ENCODE data around the gene GCN1. TPM values are rescaled to one million over a fixed set of nuclear protein-coding genes. Genes with fewer than 3 reads are reported as not detected.

GCN1 gene
- total RNA-seq, 1 experiment from 2014 or later = 181 TPM

DNA sequence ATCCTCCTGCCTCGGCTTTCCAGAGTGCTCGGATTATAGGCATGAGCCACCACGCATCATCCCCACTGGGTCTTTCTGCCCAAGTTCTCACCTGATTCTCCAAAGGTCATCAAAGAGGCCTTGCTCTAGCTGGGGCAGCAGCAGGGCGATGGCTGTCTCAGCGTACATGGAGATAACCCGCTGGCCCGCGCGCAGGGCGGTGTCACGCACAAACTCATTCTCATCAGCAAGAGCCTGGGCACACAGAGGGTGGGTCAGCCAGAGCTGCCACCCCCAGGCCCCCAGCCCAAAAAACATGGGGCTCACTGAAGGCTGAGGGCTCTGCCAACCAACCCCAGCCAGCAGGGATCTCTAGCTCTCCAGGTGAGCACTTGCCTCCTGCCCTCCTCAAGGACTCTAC lies 50.3 kb downstream of the GCN1 start (continued):
- TF ChIP-seq, protein P1, sequence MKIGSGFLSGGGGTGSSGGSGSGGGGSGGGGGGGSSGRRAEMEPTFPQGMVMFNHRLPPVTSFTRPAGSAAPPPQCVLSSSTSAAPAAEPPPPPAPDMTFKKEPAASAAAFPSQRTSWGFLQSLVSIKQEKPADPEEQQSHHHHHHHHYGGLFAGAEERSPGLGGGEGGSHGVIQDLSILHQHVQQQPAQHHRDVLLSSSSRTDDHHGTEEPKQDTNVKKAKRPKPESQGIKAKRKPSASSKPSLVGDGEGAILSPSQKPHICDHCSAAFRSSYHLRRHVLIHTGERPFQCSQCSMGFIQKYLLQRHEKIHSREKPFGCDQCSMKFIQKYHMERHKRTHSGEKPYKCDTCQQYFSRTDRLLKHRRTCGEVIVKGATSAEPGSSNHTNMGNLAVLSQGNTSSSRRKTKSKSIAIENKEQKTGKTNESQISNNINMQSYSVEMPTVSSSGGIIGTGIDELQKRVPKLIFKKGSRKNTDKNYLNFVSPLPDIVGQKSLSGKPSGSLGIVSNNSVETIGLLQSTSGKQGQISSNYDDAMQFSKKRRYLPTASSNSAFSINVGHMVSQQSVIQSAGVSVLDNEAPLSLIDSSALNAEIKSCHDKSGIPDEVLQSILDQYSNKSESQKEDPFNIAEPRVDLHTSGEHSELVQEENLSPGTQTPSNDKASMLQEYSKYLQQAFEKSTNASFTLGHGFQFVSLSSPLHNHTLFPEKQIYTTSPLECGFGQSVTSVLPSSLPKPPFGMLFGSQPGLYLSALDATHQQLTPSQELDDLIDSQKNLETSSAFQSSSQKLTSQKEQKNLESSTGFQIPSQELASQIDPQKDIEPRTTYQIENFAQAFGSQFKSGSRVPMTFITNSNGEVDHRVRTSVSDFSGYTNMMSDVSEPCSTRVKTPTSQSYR (CRISPR knock-in tag; IDR thresholded peaks at IDR 0.05) = no peak
- no peak for TF ChIP-seq FOXJ3 (CRISPR knock-in tag; IDR thresholded peaks at IDR 0.05; ENCODE audit: borderline replicate concordance)
- no peak for TF ChIP-seq ZNF396 (CRISPR knock-in tag; IDR thresholded peaks at IDR 0.05; ENCODE audit: borderline replicate concordance)
- TF ChIP-seq GRHL2 (CRISPR knock-in tag; IDR thresholded peaks at IDR 0.05; ENCODE audit: insufficient replicate concordance, severe bottlenecking) = no peak

DNA sequence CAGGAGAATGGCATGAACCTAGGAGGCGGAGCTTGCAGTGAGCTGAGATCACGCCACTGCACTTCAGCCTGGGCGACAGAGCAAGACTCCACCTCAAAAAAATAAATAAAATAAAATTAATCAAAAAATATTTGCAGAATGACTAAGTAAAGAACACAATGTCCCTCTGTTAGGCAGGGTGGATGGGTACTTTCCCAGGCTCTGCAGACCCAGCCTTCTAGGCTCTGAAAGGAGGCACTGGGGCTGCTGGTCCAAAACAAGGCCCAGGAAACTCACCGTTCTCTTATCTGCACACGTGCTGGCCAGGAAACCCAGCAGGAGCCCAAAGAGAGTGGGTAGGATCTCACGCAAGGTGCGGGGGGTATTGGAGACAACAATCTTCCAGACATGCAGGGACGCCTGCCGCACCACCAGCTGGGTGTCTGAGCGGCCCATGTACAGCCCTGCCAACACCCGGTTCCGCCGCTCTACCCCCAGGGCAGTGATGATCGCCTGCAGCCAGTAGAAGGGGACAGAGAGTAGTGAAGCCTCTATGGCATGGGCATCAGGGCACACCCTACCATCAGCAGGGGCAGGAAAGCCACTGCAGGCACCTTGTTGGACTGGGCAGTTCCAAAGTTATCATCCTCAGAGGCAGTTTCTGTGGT lies 52.2 kb downstream of the GCN1 start:
- TF ChIP-seq GABPB1 (CRISPR knock-in tag; IDR thresholded peaks at IDR 0.05) (no peak), ZNF138 (CRISPR knock-in tag; conservative IDR thresholded peaks at IDR 0.05) (no peak), GTF2I (CRISPR knock-in tag; conservative IDR thresholded peaks at IDR 0.05) (no peak), ZNF219 (CRISPR knock-in tag; IDR thresholded peaks at IDR 0.05; ENCODE audit: borderline replicate concordance) (no peak), GRHL2 (CRISPR knock-in tag; IDR thresholded peaks at IDR 0.05; ENCODE audit: insufficient replicate concordance, severe bottlenecking) (no peak), TEAD1 (CRISPR knock-in tag; IDR thresholded peaks at IDR 0.05) (no peak), ELF4 (CRISPR knock-in tag; IDR thresholded peaks at IDR 0.05; ENCODE audit: low read depth) (no peak), JAZF1 (CRISPR knock-in tag; IDR thresholded peaks at IDR 0.05) (no peak), NFE2L1 (CRISPR knock-in tag; IDR thresholded peaks at IDR 0.05) (no peak), ATF1 (CRISPR knock-in tag; IDR thresholded peaks at IDR 0.05) (no peak)
- TF ChIP-seq, protein P2, sequence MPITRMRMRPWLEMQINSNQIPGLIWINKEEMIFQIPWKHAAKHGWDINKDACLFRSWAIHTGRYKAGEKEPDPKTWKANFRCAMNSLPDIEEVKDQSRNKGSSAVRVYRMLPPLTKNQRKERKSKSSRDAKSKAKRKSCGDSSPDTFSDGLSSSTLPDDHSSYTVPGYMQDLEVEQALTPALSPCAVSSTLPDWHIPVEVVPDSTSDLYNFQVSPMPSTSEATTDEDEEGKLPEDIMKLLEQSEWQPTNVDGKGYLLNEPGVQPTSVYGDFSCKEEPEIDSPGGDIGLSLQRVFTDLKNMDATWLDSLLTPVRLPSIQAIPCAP (CRISPR knock-in tag; IDR thresholded peaks at IDR 0.05) = no peak
- TF ChIP-seq, protein P3, sequence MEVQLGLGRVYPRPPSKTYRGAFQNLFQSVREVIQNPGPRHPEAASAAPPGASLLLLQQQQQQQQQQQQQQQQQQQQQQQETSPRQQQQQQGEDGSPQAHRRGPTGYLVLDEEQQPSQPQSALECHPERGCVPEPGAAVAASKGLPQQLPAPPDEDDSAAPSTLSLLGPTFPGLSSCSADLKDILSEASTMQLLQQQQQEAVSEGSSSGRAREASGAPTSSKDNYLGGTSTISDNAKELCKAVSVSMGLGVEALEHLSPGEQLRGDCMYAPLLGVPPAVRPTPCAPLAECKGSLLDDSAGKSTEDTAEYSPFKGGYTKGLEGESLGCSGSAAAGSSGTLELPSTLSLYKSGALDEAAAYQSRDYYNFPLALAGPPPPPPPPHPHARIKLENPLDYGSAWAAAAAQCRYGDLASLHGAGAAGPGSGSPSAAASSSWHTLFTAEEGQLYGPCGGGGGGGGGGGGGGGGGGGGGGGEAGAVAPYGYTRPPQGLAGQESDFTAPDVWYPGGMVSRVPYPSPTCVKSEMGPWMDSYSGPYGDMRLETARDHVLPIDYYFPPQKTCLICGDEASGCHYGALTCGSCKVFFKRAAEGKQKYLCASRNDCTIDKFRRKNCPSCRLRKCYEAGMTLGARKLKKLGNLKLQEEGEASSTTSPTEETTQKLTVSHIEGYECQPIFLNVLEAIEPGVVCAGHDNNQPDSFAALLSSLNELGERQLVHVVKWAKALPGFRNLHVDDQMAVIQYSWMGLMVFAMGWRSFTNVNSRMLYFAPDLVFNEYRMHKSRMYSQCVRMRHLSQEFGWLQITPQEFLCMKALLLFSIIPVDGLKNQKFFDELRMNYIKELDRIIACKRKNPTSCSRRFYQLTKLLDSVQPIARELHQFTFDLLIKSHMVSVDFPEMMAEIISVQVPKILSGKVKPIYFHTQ (CRISPR knock-in tag; IDR thresholded peaks at IDR 0.05) = no peak
- TF ChIP-seq, protein P4, sequence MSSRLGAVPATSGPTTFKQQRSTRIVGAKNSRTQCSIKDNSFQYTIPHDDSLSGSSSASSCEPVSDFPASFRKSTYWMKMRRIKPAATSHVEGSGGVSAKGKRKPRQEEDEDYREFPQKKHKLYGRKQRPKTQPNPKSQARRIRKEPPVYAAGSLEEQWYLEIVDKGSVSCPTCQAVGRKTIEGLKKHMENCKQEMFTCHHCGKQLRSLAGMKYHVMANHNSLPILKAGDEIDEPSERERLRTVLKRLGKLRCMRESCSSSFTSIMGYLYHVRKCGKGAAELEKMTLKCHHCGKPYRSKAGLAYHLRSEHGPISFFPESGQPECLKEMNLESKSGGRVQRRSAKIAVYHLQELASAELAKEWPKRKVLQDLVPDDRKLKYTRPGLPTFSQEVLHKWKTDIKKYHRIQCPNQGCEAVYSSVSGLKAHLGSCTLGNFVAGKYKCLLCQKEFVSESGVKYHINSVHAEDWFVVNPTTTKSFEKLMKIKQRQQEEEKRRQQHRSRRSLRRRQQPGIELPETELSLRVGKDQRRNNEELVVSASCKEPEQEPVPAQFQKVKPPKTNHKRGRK (CRISPR knock-in tag; IDR thresholded peaks at IDR 0.05; ENCODE audit: borderline replicate concordance) = no peak
- Mint-ChIP-seq H3K27ac (no peak overlapping the region), H3K4me1 (no peaks in the 10 kb centered on the region), H3K4me3 (no peak overlapping the region), H3K27me3 (ENCODE audit: low read depth) (no peaks in the 10 kb centered on the region), H3K9me3 (no peaks in the 10 kb centered on the region), H3K36me3 (peaks cover 81% of the 10 kb centered on the region)
- CTCF ChIA-PET = no interaction called here
- POLR2A ChIA-PET = no interaction called here
- ATAC-seq (no peak), DNase-seq (ENCODE audit: low spot score) (no peak)

DNA sequence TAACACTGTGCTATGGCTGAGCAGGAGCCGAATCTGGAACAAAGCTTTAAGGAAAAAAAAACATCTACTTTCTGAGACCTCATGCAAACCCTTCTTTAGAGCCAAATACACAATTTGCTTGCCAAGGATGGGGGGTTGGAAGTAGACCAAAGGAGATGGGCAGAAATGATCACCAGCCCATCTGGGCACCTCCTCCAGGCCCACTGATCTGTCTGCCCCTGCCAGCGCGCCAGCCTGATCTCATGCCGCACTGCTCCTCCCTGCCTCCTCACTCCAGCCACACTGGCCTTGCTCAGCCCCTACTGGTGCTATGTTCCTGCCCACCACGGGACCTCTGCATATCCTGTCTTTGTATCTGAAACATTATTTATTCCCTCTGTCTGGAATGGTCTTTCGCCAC lies 53.2 kb downstream of the GCN1 start:
- no peaks in the 10 kb centered on the region for H3K4me1 Mint-ChIP-seq
- ChIA-PET POLR2A (no interaction called here), CTCF (no interaction called here)
- TF ChIP-seq TP53 (CRISPR knock-in tag; IDR thresholded peaks at IDR 0.05) = no peak
- TF ChIP-seq, protein P2 (CRISPR knock-in tag; IDR thresholded peaks at IDR 0.05) = no peak
- TF ChIP-seq, protein P3 (CRISPR knock-in tag; IDR thresholded peaks at IDR 0.05) = no peak
- no peaks in the 10 kb centered on the region for H3K27me3 Mint-ChIP-seq (ENCODE audit: low read depth)
- peaks cover 84% of the 10 kb centered on the region for H3K36me3 Mint-ChIP-seq
- no peak overlapping the region for H3K4me3 Mint-ChIP-seq
- ATAC-seq = no peak
- DNase-seq (ENCODE audit: low spot score) = no peak
- no peak overlapping the region for H3K27ac Mint-ChIP-seq
- H3K9me3 Mint-ChIP-seq = no peaks in the 10 kb centered on the region
